NK-92 (cell line): ENCODE measurements around the gene MEPCE.
"Not testable (repeated sequence)": the region's sequence is repeated elsewhere in the genome, so short reads cannot be mapped to it uniquely, and the experiment has no call there.

ENCODE experiments used
- DNase-seq: peaks from one replicate; lab custom pipeline; 2025; ENCODE audit not compliant: unreplicated experiment; lab: John Stamatoyannopoulos, UW

Gene MEPCE

GRCh38 chr7:100429637-100430492 is at the start of gene MEPCE:
TSS of gene MEPCE (plus strand) at chr7:100429831. CDS start at chr7:100430019, 188 bp downstream.
- DNase-seq = peak; percentile 69

GRCh38 chr7:100380196-100380595 is 49.4 kb upstream of the MEPCE start:
- DNase-seq = no peak

GRCh38 chr7:100381531-100382233 is 47.9 kb upstream of the MEPCE start:
- DNase-seq = not testable (repeated sequence)

- DNase-seq = not testable (repeated sequence)
These were observed 47.3 kb upstream of the MEPCE start for GRCh38 chr7:100382234-100382853.

GRCh38 chr7:100384628-100385294 is 44.9 kb upstream of the MEPCE start:
- no peak for DNase-seq

GRCh38 chr7:100386940-100387339 is 42.7 kb upstream of the MEPCE start:
- no peak for DNase-seq

GRCh38 chr7:100387695-100388094 is 41.9 kb upstream of the MEPCE start:
- no peak for DNase-seq

GRCh38 chr7:100389437-100390088 is 40.1 kb upstream of the MEPCE start:
- DNase-seq = no peak

GRCh38 chr7:100390286-100391009 is 39.2 kb upstream of the MEPCE start:
- DNase-seq = no peak

GRCh38 chr7:100393233-100393905 is 36.3 kb upstream of the MEPCE start:
- DNase-seq = no peak

GRCh38 chr7:100394077-100394476 is 35.6 kb upstream of the MEPCE start:
- DNase-seq = no peak

GRCh38 chr7:100396421-100396982 is 33.1 kb upstream of the MEPCE start:
- no peak for DNase-seq

GRCh38 chr7:100397315-100398081 is 32.1 kb upstream of the MEPCE start:
- DNase-seq = no peak

GRCh38 chr7:100398239-100398638 is 31.4 kb upstream of the MEPCE start:
- no peak for DNase-seq

GRCh38 chr7:100400041-100400440 is 29.6 kb upstream of the MEPCE start:
- DNase-seq = no peak

GRCh38 chr7:100400656-100401055 is 29.0 kb upstream of the MEPCE start:
- no peak for DNase-seq

- DNase-seq = no peak
These were observed 27.8 kb upstream of the MEPCE start for GRCh38 chr7:100401811-100402210.

- no peak for DNase-seq
These were observed 27.4 kb upstream of the MEPCE start for GRCh38 chr7:100402241-100402640.
